ENCODE data around the gene ZDHHC3.
"Not testable (repeated sequence)": the region's sequence is repeated elsewhere in the genome, so short reads cannot be mapped to it uniquely, and the experiment has no call there.

The ZDHHC3 gene

GRCh38 chr3:44995142-44995770 lies 19.3 kb upstream of the ZDHHC3 start:
- DNase-seq = peak; percentile 50

GRCh38 chr3:44993471-44994205 lies 17.7 kb upstream of the ZDHHC3 start:
- DNase-seq = peak; percentile 41

- no peak for DNase-seq
Measured at GRCh38 chr3:44992555-44993470, 16.8 kb upstream of the ZDHHC3 start.

- DNase-seq = no peak
Measured at GRCh38 chr3:44991326-44991725, 15.4 kb upstream of the ZDHHC3 start.

GRCh38 chr3:44989636-44990373 lies 13.8 kb upstream of the ZDHHC3 start:
- no peak for DNase-seq

- no peak for DNase-seq
Measured at GRCh38 chr3:44989141-44989540, 13.2 kb upstream of the ZDHHC3 start.

GRCh38 chr3:44988073-44988472 lies 12.1 kb upstream of the ZDHHC3 start:
- no peak for DNase-seq

- no peak for DNase-seq
Measured at GRCh38 chr3:44987332-44987731, 11.4 kb upstream of the ZDHHC3 start.

GRCh38 chr3:44986330-44986729 lies 10.4 kb upstream of the ZDHHC3 start:
- not testable (repeated sequence) for DNase-seq

- no peak for DNase-seq
Measured at GRCh38 chr3:44984335-44984734, 8.4 kb upstream of the ZDHHC3 start.

GRCh38 chr3:44983484-44983941 lies 7.5 kb upstream of the ZDHHC3 start:
- no peak for DNase-seq

- no peak for DNase-seq
Measured at GRCh38 chr3:44982817-44983216, 6.8 kb upstream of the ZDHHC3 start.

GRCh38 chr3:44981751-44982150 lies 5.8 kb upstream of the ZDHHC3 start:
- no peak for DNase-seq

GRCh38 chr3:44981220-44981619 lies 5.2 kb upstream of the ZDHHC3 start:
- no peak for DNase-seq

GRCh38 chr3:44974416-44974815 lies 1.6 kb downstream of the ZDHHC3 start:
- no peak for DNase-seq

- DNase-seq = no peak
Measured at GRCh38 chr3:44970926-44971490, 5.0 kb downstream of the ZDHHC3 start.

- DNase-seq = no peak
Measured at GRCh38 chr3:44969828-44970179, 6.2 kb downstream of the ZDHHC3 start.

- DNase-seq = no peak
Measured at GRCh38 chr3:44969154-44969827, 6.7 kb downstream of the ZDHHC3 start.

- no peak for DNase-seq
Measured at GRCh38 chr3:44968447-44968858, 7.5 kb downstream of the ZDHHC3 start.

GRCh38 chr3:44966795-44967278 lies 9.1 kb downstream of the ZDHHC3 start:
- DNase-seq = no peak

- DNase-seq = no peak
Measured at GRCh38 chr3:44965165-44965564, 10.8 kb downstream of the ZDHHC3 start.
